GM19025 (cell line): Measurements from ENCODE around the gene CCSER2.
"Not testable (repeated sequence)": the region's sequence is repeated elsewhere in the genome, so short reads cannot be mapped to it uniquely, and the experiment has no call there.

ENCODE experiments used
- ATAC-seq: cut with Tn5 transposase; IDR thresholded peaks from one replicate; pipeline ENCODE4 v1.9.1; 2021; ENCODE audit warnings: mild to moderate bottlenecking, low read depth, moderate library complexity; ENCODE audit not compliant: unreplicated experiment

The CCSER2 gene

GRCh38 chr10:84328418-84329195, at the start of gene CCSER2:
Gene CCSER2, plus strand, starts transcription at chr10:84328589. Its CDS starts 42,464 bp downstream, at chr10:84371053.
- peak; percentile 50 for ATAC-seq

- ATAC-seq: not testable (repeated sequence)
Measured at GRCh38 chr10:84279876-84280475, 48.4 kb upstream of the CCSER2 start.

GRCh38 chr10:84286695-84287094, 41.7 kb upstream of the CCSER2 start:
- ATAC-seq: no peak

- ATAC-seq: no peak
Measured at GRCh38 chr10:84288151-84288550, 40.2 kb upstream of the CCSER2 start.

GRCh38 chr10:84289521-84290200, 38.7 kb upstream of the CCSER2 start:
- ATAC-seq: no peak

- ATAC-seq: no peak
Measured at GRCh38 chr10:84290235-84290634, 38.2 kb upstream of the CCSER2 start.

- no peak for ATAC-seq
Measured at GRCh38 chr10:84291384-84291783, 37.0 kb upstream of the CCSER2 start.

- ATAC-seq: no peak
Measured at GRCh38 chr10:84292502-84292901, 35.9 kb upstream of the CCSER2 start.

GRCh38 chr10:84293171-84293570, 35.2 kb upstream of the CCSER2 start:
- ATAC-seq: no peak

- ATAC-seq: no peak
Measured at GRCh38 chr10:84293574-84294016, 34.8 kb upstream of the CCSER2 start.

- ATAC-seq: no peak
Measured at GRCh38 chr10:84294766-84295447, 33.5 kb upstream of the CCSER2 start.

GRCh38 chr10:84296091-84296981, 32.1 kb upstream of the CCSER2 start:
- ATAC-seq: no peak

GRCh38 chr10:84298057-84298456, 30.3 kb upstream of the CCSER2 start:
- ATAC-seq: no peak

GRCh38 chr10:84302223-84302622, 26.2 kb upstream of the CCSER2 start:
- ATAC-seq: no peak

GRCh38 chr10:84306751-84307384, 21.5 kb upstream of the CCSER2 start:
- no peak for ATAC-seq

- no peak for ATAC-seq
Measured at GRCh38 chr10:84308021-84308420, 20.4 kb upstream of the CCSER2 start.

- ATAC-seq: no peak
Measured at GRCh38 chr10:84308481-84309304, 19.7 kb upstream of the CCSER2 start.

GRCh38 chr10:84310470-84310869, 17.9 kb upstream of the CCSER2 start:
- no peak for ATAC-seq

- ATAC-seq: no peak
Measured at GRCh38 chr10:84311576-84311975, 16.8 kb upstream of the CCSER2 start.
